GM19238 (cell line): Measurements from ENCODE around the gene SIGLEC15.
"Not testable (repeated sequence)": the region's sequence is repeated elsewhere in the genome, so short reads cannot be mapped to it uniquely, and the experiment has no call there.

Experiments
- DNase-seq: peaks from one replicate; pipeline ENCODE4 v3.0.0; 2011; ENCODE audit warnings: low spot score; ENCODE audit not compliant: insufficient read length

SIGLEC15 gene

DNA sequence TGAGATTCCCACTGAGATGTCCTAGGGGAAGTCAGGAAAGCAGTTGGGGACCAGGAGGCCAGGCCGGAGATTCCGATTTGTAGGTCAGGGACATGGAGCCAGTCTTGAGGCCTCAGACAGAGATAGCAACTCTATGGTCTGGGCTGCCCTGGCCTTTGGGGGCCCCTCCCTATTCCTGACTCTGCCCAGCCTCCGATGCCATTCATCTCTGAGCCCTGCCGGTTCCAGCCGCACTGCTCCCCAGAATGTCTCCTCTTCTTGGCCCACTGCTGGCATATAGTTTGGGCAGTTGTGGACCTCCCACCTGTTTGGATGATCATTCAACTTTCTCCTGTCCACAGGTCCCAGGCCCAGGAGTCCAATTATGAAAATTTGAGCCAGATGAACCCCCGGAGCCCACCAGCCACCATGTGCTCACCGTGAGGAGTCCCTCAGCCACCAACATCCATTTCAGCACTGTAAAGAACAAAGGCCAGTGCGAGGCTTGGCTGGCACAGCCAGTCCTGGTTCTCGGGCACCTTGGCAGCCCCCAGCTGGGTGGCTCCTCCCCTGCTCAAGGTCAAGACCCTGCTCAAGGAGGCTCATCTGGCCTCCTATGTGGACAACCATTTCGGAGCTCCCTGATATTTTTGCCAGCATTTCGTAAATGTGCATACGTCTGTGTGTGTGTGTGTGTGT lies 16.4 kb downstream of the SIGLEC15 start:
- no peak for DNase-seq

DNA sequence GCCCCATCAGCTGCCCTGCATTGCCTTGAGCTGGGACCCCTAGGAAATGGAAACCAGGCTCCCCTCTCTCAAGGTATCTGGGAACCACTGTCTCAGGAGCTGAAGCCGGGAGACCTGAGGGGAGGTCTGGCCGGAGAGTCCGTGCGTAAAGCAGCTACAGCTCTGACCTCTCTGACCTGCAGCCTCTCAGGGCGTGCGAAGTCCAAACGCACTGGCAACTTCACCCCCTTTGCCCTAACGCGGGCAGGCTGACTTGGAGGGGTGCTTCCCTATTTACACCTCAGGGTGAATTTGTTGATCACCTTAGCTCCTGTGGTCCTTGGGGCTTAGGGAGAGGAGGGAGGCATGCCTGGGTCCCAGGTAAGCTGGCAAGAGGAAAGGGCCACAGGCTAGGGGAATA lies 17.5 kb downstream of the SIGLEC15 start:
- DNase-seq, result no peak

DNA sequence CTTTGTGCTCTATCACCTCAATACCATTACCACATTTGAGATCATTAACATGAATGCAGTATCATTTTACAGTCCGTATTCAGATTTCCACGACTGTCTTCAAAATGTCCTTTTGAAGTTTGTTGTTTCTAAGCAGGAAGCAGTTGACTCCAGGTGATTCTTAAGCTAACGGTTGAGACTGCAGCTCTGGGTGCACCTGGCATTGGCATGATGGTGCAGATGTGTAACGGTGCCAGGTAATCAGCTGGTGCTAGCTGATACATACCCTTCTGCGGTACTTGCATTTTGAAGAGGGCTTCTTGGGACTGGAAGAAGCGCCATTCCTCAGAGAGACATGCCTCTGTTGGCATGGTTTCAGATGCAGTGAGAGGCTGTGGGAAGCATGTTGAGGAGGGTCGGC lies 19.5 kb downstream of the SIGLEC15 start:
- DNase-seq, result no peak

DNA sequence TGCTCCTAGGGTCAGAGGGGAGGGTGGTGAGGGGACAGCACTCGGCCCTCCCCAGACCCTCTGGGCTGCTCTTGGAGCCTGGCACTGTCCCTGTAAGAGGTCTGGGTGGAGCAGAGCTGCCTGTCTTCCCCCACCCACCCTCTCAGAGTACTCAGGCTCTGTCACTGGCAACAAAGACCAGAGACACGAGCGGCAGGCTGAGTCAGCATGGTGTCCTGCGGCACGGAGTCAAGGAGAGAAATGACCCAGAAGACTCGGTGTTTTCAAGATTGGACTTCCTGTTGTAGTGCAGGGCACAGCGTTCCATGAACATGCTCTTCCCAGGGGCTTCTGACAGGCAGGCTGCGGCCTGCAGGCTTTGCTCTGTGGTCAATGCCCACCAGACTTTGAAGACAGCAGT lies 19.9 kb downstream of the SIGLEC15 start:
- DNase-seq, result no peak

GRCh38 chr18:45847119-45847518 lies 21.6 kb downstream of the SIGLEC15 start:
- DNase-seq, result no peak

DNA sequence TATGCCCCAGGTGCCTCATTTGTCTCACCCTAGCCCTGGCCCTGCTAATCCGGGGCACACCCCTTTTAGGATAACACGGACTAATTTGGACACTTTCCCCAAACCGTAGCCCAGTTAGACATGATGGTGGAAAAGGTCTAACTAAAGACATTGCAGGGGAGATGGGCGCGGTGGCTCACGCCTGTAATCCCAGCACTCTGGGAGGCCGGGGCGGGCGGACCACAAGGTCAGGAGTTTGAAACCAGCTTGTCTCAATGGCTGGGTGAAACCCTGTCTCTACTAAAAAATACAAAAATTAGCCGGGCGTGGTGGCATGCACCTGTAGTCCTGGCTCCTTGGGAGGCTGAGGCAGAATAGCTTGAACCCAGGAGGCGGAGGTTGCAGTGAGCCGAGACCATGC lies 23.2 kb downstream of the SIGLEC15 start:
- DNase-seq, result not testable (repeated sequence)

- DNase-seq, result no peak
These were observed 24.1 kb downstream of the SIGLEC15 start for GRCh38 chr18:45849529-45849928.

DNA sequence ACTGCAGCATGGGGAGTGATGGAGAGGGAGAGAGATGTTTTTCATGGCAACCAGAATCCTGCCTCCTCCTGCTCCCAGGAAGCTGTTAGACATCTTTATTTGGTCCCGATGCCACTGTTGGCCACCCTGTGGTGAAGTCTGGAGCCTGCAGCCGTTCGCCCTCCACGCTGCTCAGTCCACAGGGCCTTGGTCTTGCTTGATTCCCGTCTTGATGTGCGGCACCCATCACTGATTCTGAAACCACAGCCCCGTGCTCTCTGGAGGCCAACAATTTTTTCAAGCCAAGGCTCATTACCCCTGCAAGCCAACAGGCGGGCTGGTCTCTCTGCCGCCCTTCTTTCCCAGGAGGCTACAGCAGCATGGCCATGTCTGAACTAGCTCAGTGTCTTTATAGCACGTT lies 24.5 kb downstream of the SIGLEC15 start:
- DNase-seq, result no peak

DNA sequence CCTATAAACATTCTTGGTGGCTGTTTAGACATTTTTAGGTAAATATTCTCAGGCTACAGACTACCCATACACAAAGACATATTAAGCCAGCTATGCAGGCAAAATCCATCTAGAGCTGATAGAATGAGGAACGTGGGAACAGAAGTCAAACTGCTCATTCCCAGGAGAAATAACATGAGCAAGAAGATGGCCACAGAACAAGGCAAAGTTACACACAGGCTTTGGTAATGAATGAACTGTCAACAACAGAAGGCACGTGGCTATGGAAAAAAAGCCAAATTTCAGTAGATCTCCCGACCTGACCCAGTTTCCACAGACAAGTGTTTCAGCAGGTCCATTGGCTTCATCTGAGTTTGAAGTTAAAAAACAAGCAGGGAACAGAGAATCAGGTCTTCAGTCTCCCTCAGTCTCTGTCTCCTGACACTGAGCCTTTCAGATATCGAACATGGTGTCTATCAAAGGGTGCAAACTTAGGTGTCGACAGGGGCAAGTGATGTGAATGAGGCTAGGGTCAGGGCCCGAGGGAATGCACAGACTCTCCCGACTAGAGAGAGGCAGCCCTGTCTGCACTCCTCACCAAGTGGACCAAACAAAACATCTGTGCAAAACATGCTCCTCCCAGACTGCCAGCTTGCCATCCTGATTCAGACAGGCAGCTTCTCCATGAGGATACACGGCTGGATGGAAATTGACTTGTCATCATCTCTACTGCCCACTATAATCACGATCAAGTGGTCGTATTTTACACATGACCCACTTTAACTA lies 25.9 kb downstream of the SIGLEC15 start:
- DNase-seq, result no peak

- DNase-seq, result no peak
These were observed 27.2 kb downstream of the SIGLEC15 start for GRCh38 chr18:45852631-45853030.

- DNase-seq, result no peak
These were observed 28.6 kb downstream of the SIGLEC15 start for GRCh38 chr18:45854036-45854586.

DNA sequence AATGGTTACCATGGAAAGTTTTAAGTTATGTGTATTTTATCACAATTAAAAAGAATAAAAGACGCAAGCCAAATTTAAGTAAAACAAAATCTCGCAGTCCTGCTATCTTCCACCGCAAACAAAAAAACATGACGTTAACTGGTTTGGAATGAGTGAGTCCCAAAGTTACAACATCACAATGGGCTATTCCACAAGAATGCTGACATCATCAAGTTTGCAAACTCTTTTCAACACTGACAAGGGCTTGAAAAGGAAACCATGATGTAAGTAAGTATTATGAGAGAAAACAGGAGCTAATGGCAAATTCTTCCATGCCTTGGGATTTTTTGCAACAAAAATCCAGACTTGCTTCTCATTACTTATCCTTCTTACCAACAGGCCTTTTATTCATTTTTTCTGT lies 31.1 kb downstream of the SIGLEC15 start:
- DNase-seq, result no peak

- DNase-seq, result no peak
These were observed 33.9 kb downstream of the SIGLEC15 start for GRCh38 chr18:45859334-45859733.

- DNase-seq, result no peak
These were observed 35.0 kb downstream of the SIGLEC15 start for GRCh38 chr18:45860492-45860891.

- DNase-seq, result no peak
These were observed 35.5 kb downstream of the SIGLEC15 start for GRCh38 chr18:45860971-45861370.

GRCh38 chr18:45861926-45862325 lies 36.5 kb downstream of the SIGLEC15 start:
- DNase-seq, result no peak

DNA sequence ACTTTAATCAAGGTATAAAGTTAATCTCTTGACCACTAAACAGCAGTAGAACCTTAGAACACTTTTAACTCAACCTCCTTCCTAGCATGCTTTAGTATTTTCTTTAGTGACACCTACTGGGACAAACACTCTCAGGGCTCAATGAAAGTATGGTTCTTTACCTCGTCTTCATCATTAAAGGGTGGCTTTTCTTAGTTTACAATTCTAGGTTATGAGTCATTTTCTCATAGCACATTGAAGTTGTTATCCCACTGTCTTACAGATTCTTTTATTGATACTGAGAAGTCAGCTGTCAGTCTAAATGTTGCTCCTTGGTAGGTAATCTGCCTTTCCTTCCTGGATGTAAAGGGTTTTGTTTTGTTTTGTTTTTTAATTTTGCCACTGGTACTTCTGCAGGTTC lies 38.0 kb downstream of the SIGLEC15 start:
- DNase-seq, result no peak

GRCh38 chr18:45864081-45864480 lies 38.6 kb downstream of the SIGLEC15 start:
- no peak for DNase-seq

GRCh38 chr18:45865466-45865865 lies 40.0 kb downstream of the SIGLEC15 start:
- DNase-seq, result no peak

GRCh38 chr18:45870419-45870818 lies 44.9 kb downstream of the SIGLEC15 start:
- no peak for DNase-seq

- DNase-seq, result no peak
These were observed 46.1 kb downstream of the SIGLEC15 start for GRCh38 chr18:45871431-45872084.

GRCh38 chr18:45874491-45875184 lies 49.2 kb downstream of the SIGLEC15 start:
- DNase-seq, result peak; percentile 41
